ENCODE measurements around the gene PLA2G4A. TPM values are rescaled to one million over a fixed set of nuclear protein-coding genes. Genes with fewer than 3 reads are reported as not detected.
A peak's percentile ranks its signal among the peaks of the same experiment; 100 is the strongest.

PLA2G4A gene
- total and polyA plus RNA-seq, 2 donors (not counting 1 experiment from before 2014, with no cell fraction given) = 2.8 to 5.8 TPM

DNA sequence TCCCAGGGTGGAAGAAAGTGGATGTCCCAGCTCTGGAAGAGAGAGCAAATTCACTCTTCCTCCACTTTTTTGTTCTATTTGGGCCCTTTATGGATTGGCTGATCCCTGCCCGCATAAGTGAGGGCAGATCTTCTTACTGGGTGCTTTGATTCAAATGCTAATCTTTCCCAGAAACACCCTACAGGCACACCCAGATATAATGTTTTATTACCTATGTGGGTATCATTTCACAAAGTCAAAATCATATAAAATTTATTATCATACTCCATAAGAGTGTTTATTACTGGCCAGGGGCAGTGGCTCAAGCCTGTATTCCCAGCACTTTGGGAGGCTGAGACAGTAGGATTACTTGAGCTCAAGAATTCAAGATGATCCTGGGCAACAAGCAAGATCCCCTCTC is 16.9 kb upstream of the PLA2G4A start:
- no peaks in the 10 kb centered on the region for H4K20me1 ChIP-seq (ENCODE audit: control insufficient read depth, extremely low read depth, insufficient read depth, low read length)
- H2AFZ ChIP-seq (ENCODE audit: low read length) = no peak overlapping the region

DNA sequence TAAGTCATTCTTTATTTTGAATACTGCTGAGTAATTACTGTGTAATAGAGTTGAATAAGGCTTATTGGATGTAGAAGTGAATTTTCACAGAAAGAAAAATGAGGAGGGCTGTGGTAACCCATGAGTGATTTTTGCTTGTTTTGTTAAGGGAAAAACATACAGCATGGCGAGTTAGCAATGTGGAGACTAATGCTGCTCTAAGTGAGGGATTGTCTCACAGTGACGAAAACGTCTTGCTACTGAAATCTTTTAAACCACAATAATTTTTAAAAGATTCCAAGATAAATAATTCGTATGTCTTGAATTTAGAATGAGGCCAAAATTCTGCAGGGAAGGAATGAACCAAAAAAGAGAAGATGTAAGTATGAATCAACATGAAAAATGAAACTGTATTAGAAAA is 16.2 kb upstream of the PLA2G4A start:
- Histone ChIP-seq H2AFZ (ENCODE audit: low read length) (peak overlapping the region; percentile 41), H3K9me3 (ENCODE audit: control insufficient read depth, insufficient read depth, low read depth, low read length) (no peaks in the 10 kb centered on the region), H3K4me1 (ENCODE audit: control insufficient read depth, extremely low read depth, insufficient read depth, low read length) (no peaks in the 10 kb centered on the region), H3K4me3 (replicated peaks in 1 of 4; ENCODE audit: control extremely low read depth in 1 of 4, insufficient read depth in 1 of 4, low read depth in 3 of 4, low read length in 4 of 4) (peak overlapping the region in 2 of 4 experiments; percentile 23 to 35), H3K9ac (ENCODE audit: insufficient read depth, low read length) (no peak overlapping the region), H3K79me2 (ENCODE audit: control insufficient read depth, insufficient read depth, low read length) (no peaks in the 10 kb centered on the region), H4K20me1 (ENCODE audit: control insufficient read depth, extremely low read depth, insufficient read depth, low read length) (no peaks in the 10 kb centered on the region), H3K36me3 (ENCODE audit: control insufficient read depth, insufficient read depth, low read length) (no peaks in the 10 kb centered on the region), H3K4me2 (ENCODE audit: extremely low read depth, insufficient read depth, low read length) (peak overlapping the region; percentile 68), H3K27ac (ENCODE audit: insufficient read depth, low read length) (no peak overlapping the region), H3K27me3 (ENCODE audit: control insufficient read depth, insufficient read depth, low read length) (no peaks in the 10 kb centered on the region)
- DNase-seq (ENCODE audit: low read depth in 2 of 2) = peak; percentile 92 to 99
- TF ChIP-seq, protein P1, sequence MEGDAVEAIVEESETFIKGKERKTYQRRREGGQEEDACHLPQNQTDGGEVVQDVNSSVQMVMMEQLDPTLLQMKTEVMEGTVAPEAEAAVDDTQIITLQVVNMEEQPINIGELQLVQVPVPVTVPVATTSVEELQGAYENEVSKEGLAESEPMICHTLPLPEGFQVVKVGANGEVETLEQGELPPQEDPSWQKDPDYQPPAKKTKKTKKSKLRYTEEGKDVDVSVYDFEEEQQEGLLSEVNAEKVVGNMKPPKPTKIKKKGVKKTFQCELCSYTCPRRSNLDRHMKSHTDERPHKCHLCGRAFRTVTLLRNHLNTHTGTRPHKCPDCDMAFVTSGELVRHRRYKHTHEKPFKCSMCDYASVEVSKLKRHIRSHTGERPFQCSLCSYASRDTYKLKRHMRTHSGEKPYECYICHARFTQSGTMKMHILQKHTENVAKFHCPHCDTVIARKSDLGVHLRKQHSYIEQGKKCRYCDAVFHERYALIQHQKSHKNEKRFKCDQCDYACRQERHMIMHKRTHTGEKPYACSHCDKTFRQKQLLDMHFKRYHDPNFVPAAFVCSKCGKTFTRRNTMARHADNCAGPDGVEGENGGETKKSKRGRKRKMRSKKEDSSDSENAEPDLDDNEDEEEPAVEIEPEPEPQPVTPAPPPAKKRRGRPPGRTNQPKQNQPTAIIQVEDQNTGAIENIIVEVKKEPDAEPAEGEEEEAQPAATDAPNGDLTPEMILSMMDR (conservative IDR thresholded peaks at IDR 0.05 in 1 of 2, IDR thresholded peaks at IDR 0.05 in 1 of 2; ENCODE audit: low read depth in 1 of 2, low read length in 2 of 2) = no peak
- TF ChIP-seq EZH2 (IDR thresholded peaks at IDR 0.05; ENCODE audit: low read length, missing control alignments) = no peak

More for the DNA sequence above, 16.9 kb upstream of the PLA2G4A start:
- DNase-seq (ENCODE audit: low read depth in 2 of 2) = no peak
- Histone ChIP-seq H3K27ac (ENCODE audit: insufficient read depth, low read length) (no peak overlapping the region), H3K9me3 (ENCODE audit: control insufficient read depth, insufficient read depth, low read depth, low read length) (no peaks in the 10 kb centered on the region), H3K4me2 (ENCODE audit: extremely low read depth, insufficient read depth, low read length) (no peak overlapping the region), H3K9ac (ENCODE audit: insufficient read depth, low read length) (no peak overlapping the region), H3K4me3 (replicated peaks in 1 of 4; ENCODE audit: control extremely low read depth in 1 of 4, insufficient read depth in 1 of 4, low read depth in 3 of 4, low read length in 4 of 4) (no peak overlapping the region), H3K79me2 (ENCODE audit: control insufficient read depth, insufficient read depth, low read length) (no peaks in the 10 kb centered on the region), H3K4me1 (ENCODE audit: control insufficient read depth, extremely low read depth, insufficient read depth, low read length) (no peaks in the 10 kb centered on the region), H3K27me3 (ENCODE audit: control insufficient read depth, insufficient read depth, low read length) (no peaks in the 10 kb centered on the region), H3K36me3 (ENCODE audit: control insufficient read depth, insufficient read depth, low read length) (no peaks in the 10 kb centered on the region)
- no peak for TF ChIP-seq EZH2 (IDR thresholded peaks at IDR 0.05; ENCODE audit: low read length, missing control alignments)
- TF ChIP-seq, protein P1 (conservative IDR thresholded peaks at IDR 0.05 in 1 of 2, IDR thresholded peaks at IDR 0.05 in 1 of 2; ENCODE audit: low read depth in 1 of 2, low read length in 2 of 2) = no peak

DNA sequence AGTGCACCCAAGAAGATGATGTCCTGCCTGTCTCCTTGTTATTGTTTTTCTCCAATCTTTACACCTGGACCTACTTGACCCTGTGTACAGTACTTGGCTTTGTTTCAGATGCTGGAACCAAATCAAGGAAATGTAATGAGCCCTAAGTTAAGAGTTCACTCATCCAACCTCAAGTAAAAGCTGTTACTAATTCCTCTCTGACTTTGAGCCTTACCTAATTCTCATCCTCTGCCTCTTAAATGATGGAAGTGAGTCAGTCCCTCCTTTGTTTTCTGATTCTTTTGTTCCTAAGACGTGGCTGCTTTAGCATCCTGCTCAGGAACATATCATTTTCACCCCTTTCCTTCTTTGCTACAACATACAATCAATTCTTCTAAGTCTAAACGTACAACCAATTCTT is 15.3 kb upstream of the PLA2G4A start:
- H3K36me3 ChIP-seq (ENCODE audit: control insufficient read depth, insufficient read depth, low read length) = no peaks in the 10 kb centered on the region
- no peaks in the 10 kb centered on the region for H3K4me1 ChIP-seq (ENCODE audit: control insufficient read depth, extremely low read depth, insufficient read depth, low read length)
- DNase-seq (ENCODE audit: low read depth in 2 of 2) = peak in 1 of 2 donors; percentile 66
- no peaks in the 10 kb centered on the region for H3K27me3 ChIP-seq (ENCODE audit: control insufficient read depth, insufficient read depth, low read length)
- no peaks in the 10 kb centered on the region for H4K20me1 ChIP-seq (ENCODE audit: control insufficient read depth, extremely low read depth, insufficient read depth, low read length)
- no peak overlapping the region for H3K4me2 ChIP-seq (ENCODE audit: extremely low read depth, insufficient read depth, low read length)
- H3K9ac ChIP-seq (ENCODE audit: insufficient read depth, low read length) = no peak overlapping the region
- H3K4me3 ChIP-seq (replicated peaks in 1 of 4; ENCODE audit: control extremely low read depth in 1 of 4, insufficient read depth in 1 of 4, low read depth in 3 of 4, low read length in 4 of 4) = no peak overlapping the region
- no peaks in the 10 kb centered on the region for H3K79me2 ChIP-seq (ENCODE audit: control insufficient read depth, insufficient read depth, low read length)
- no peaks in the 10 kb centered on the region for H3K9me3 ChIP-seq (ENCODE audit: control insufficient read depth, insufficient read depth, low read depth, low read length)
- no peak overlapping the region for H3K27ac ChIP-seq (ENCODE audit: insufficient read depth, low read length)
- TF ChIP-seq, protein P1 (conservative IDR thresholded peaks at IDR 0.05 in 1 of 2, IDR thresholded peaks at IDR 0.05 in 1 of 2; ENCODE audit: low read depth in 1 of 2, low read length in 2 of 2) = no peak
- TF ChIP-seq EZH2 (IDR thresholded peaks at IDR 0.05; ENCODE audit: low read length, missing control alignments) = no peak
- H2AFZ ChIP-seq (ENCODE audit: low read length) = no peak overlapping the region

All from fibroblast of lung (primary cell).